Measurements from ENCODE around the gene TCERG1L.

DNA sequence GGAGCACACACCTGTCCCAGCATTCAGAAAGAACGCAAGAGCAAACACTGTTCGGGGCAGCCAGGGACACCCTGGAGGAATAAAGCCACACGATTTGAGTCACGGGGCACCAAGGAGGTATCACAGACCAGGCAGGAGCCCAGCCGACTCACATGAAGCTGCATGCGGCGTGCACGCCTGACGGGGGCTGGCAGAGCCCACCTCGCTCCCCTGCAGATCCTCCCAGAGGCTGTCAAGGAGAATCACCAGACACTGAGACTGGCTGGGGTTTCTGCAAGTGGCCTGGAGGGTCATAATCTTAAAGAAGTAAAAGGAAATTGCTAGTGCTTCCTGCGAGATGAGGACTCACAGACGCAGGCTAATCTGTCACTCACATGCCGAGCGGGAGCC is 61.6 kb downstream of the TCERG1L start:
- TF ChIP-seq POLR2A (IDR thresholded peaks at IDR 0.05; ENCODE audit: low read depth, low read length) (no peak), POLR2AphosphoS5 (IDR thresholded peaks at IDR 0.05; ENCODE audit: low read depth, low read length) (no peak)
